Measurements from ENCODE around the gene TREM1. TPM values are rescaled to one million over a fixed set of nuclear protein-coding genes. Genes with fewer than 3 reads are reported as not detected.

The TREM1 gene
- total RNA-seq, 1 experiment from 2014 or later, result not detected

DNA sequence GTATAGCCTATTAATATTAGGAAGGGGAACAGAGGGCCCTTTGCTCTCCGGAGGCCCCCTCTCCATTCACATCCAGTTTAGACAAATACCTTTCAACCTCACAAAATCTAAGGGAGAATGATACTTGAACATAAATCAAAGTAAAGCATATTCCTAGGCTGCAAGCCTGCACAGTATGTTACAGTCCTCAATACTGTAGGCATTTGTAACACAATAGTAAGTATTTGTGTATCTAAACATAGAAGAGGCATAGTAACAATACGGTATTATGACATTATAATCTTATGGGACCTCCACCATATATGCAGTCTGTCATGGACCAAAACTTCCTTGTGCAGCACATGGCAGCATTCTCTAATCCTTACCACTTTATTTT, 2.3 kb upstream of the TREM1 start:
- Histone ChIP-seq H3K36me3 (ENCODE audit: control insufficient read depth, insufficient read depth, low read length) (no peaks in the 10 kb centered on the region), H3K9me3 (no peaks in the 10 kb centered on the region), H3K4me1 (no peaks in the 10 kb centered on the region), H3K4me3 (ENCODE audit: low read depth, low read length) (no peak overlapping the region), H3K27me3 (replicated peaks; ENCODE audit: control insufficient read depth, insufficient read depth, low read length) (peaks cover 1% of the 10 kb centered on the region; the same call in 1 of the 2 replicates)
- ChIA-PET POLR2A (no interaction called here), CTCF (no interaction called here)
- TF ChIP-seq, protein P1, sequence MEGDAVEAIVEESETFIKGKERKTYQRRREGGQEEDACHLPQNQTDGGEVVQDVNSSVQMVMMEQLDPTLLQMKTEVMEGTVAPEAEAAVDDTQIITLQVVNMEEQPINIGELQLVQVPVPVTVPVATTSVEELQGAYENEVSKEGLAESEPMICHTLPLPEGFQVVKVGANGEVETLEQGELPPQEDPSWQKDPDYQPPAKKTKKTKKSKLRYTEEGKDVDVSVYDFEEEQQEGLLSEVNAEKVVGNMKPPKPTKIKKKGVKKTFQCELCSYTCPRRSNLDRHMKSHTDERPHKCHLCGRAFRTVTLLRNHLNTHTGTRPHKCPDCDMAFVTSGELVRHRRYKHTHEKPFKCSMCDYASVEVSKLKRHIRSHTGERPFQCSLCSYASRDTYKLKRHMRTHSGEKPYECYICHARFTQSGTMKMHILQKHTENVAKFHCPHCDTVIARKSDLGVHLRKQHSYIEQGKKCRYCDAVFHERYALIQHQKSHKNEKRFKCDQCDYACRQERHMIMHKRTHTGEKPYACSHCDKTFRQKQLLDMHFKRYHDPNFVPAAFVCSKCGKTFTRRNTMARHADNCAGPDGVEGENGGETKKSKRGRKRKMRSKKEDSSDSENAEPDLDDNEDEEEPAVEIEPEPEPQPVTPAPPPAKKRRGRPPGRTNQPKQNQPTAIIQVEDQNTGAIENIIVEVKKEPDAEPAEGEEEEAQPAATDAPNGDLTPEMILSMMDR (IDR thresholded peaks at IDR 0.05; ENCODE audit: insufficient read depth in 1 of 2, low read depth in 1 of 2, low read length in 1 of 2, severe bottlenecking in 1 of 2, unreplicated experiment in 1 of 2), result no peak
- no peak for DNase-seq
- intact Hi-C loops (cut with micrococcal nuclease; ENCODE audit: unreplicated experiment), result no loop called here
- Mint-ChIP-seq H3K9me3 (ENCODE audit: unreplicated experiment) (no peaks in the 10 kb centered on the region), H3K27me3 (ENCODE audit: insufficient read depth, unreplicated experiment) (peaks cover 15% of the 10 kb centered on the region), H3K4me3 (ENCODE audit: unreplicated experiment) (no peak overlapping the region), H3K4me1 (ENCODE audit: low read depth, unreplicated experiment) (no peaks in the 10 kb centered on the region), H3K27ac (ENCODE audit: unreplicated experiment) (no peak overlapping the region), H3K36me3 (ENCODE audit: insufficient read depth, unreplicated experiment) (no peaks in the 10 kb centered on the region)
- BruUV-seq (replicated peaks), result no TSS peak

DNA sequence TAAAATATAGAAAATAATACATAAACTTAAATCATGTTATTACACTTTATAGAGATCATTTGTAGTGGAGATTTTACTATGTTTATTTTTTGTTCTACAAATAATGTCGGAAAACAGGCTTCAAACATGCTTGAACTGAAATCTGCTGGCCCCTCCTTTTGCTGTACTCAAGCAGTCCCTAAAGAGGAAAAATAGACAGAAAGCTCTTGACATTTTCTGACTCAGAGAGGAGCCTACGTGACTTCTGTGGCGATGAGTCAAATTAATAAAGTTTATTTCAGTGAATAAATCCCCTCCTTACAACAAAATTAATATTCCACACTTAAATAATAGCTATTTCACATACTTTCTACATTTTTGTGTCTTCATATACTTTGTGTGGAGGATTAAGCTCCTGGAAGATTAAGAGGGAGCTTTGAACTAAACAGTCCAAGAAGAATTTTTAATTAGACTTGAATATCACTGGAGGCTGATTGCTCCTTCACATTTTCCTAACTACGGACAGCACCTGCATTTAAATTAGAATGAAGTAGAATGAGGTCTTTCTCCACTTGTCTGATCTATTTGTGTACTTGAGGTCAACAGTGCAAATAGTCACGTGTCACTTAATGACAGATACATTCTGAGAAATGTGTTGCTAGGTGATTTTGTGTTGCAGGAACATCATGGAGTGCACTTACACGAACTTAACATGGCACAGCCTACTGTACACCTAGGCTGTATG, 1.7 kb upstream of the TREM1 start:
- no peak overlapping the region for H3K4me3 Mint-ChIP-seq (ENCODE audit: unreplicated experiment)
- H3K4me1 Mint-ChIP-seq (ENCODE audit: low read depth, unreplicated experiment), result no peaks in the 10 kb centered on the region
- no peak overlapping the region for H3K4me3 ChIP-seq (ENCODE audit: low read depth, low read length)
- H3K27me3 ChIP-seq (replicated peaks; ENCODE audit: control insufficient read depth, insufficient read depth, low read length), result peaks cover 1% of the 10 kb centered on the region; the same call in 1 of the 2 replicates
- TF ChIP-seq, protein P1 (IDR thresholded peaks at IDR 0.05; ENCODE audit: insufficient read depth in 1 of 2, low read depth in 1 of 2, low read length in 1 of 2, severe bottlenecking in 1 of 2, unreplicated experiment in 1 of 2), result no peak
- H3K9me3 Mint-ChIP-seq (ENCODE audit: unreplicated experiment), result no peaks in the 10 kb centered on the region
- no peaks in the 10 kb centered on the region for H3K36me3 Mint-ChIP-seq (ENCODE audit: insufficient read depth, unreplicated experiment)
- no peaks in the 10 kb centered on the region for H3K4me1 ChIP-seq
- ChIA-PET CTCF (no interaction called here), POLR2A (no interaction called here)
- H3K9me3 ChIP-seq, result no peaks in the 10 kb centered on the region
- intact Hi-C loops (cut with micrococcal nuclease; ENCODE audit: unreplicated experiment), result no loop called here
- H3K36me3 ChIP-seq (ENCODE audit: control insufficient read depth, insufficient read depth, low read length), result no peaks in the 10 kb centered on the region
- H3K27me3 Mint-ChIP-seq (ENCODE audit: insufficient read depth, unreplicated experiment), result peaks cover 17% of the 10 kb centered on the region
- no peak overlapping the region for H3K27ac Mint-ChIP-seq (ENCODE audit: unreplicated experiment)
- DNase-seq, result no peak
- no TSS peak for BruUV-seq (replicated peaks)

DNA sequence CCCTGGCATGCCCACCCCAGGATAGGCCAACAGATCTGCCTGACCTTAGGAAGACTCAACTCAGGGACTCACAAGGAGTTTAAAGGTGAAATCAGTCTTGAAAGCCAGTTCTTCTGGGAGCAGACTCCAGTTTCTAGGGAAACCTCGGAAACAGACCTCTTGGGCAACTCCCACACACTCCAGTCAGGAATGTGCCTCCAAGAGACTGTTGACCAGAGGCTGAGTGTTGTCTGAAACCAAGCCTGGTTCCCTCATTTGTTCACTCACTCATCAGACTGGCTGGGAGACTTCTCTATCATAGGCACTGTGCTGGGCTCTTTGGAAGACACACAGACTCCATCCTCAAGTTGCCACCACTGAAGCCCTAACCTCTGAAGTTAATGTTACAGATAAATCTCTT, 1.8 kb downstream of the TREM1 start:
- Histone ChIP-seq H3K4me3 (ENCODE audit: low read depth, low read length) (no peak overlapping the region), H3K9me3 (no peaks in the 10 kb centered on the region), H3K4me1 (no peaks in the 10 kb centered on the region), H3K36me3 (ENCODE audit: control insufficient read depth, insufficient read depth, low read length) (no peaks in the 10 kb centered on the region), H3K27me3 (replicated peaks; ENCODE audit: control insufficient read depth, insufficient read depth, low read length) (no peaks in the 10 kb centered on the region; the same call in 1 of the 2 replicates)
- no TSS peak for BruUV-seq (replicated peaks)
- TF ChIP-seq, protein P1 (IDR thresholded peaks at IDR 0.05; ENCODE audit: insufficient read depth in 1 of 2, low read depth in 1 of 2, low read length in 1 of 2, severe bottlenecking in 1 of 2, unreplicated experiment in 1 of 2), result no peak
- ChIA-PET POLR2A (no interaction called here), CTCF (no interaction called here)
- intact Hi-C loops (cut with micrococcal nuclease; ENCODE audit: unreplicated experiment), result no loop called here
- DNase-seq, result no peak
- no peak overlapping the region for H3K27ac Mint-ChIP-seq (ENCODE audit: unreplicated experiment)
- H3K4me3 Mint-ChIP-seq (ENCODE audit: unreplicated experiment), result no peak overlapping the region
- H3K36me3 Mint-ChIP-seq (ENCODE audit: insufficient read depth, unreplicated experiment), result no peaks in the 10 kb centered on the region
- H3K27me3 Mint-ChIP-seq (ENCODE audit: insufficient read depth, unreplicated experiment), result peaks cover 24% of the 10 kb centered on the region
- no peaks in the 10 kb centered on the region for H3K4me1 Mint-ChIP-seq (ENCODE audit: low read depth, unreplicated experiment)
- H3K9me3 Mint-ChIP-seq (ENCODE audit: unreplicated experiment), result no peaks in the 10 kb centered on the region

All from Caco-2 (cell line).